Immature natural killer cell (primary cell): ENCODE data around the gene BID. TPM values are rescaled to one million over a fixed set of nuclear protein-coding genes. Genes with fewer than 3 reads are reported as not detected.

Experiments used
- DNase-seq, 3 donors: peaks; one replicate each; pipeline ENCODE4 v3.0.0; 2022; ENCODE audit warnings: mixed read lengths in 1 of 3
- H3K27ac Mint-ChIP-seq, 6 donors: one replicate each; pipeline ENCODE4 v1.8.0; 2020; ENCODE audit warnings: mixed read lengths in 6 of 6, mild to moderate bottlenecking in 5 of 6, inconsistent platforms in 4 of 6, moderate library complexity in 3 of 6
- H3K27me3 Mint-ChIP-seq, 3 donors: one replicate each; pipeline ENCODE4 v1.8.0; 2020 to 2021; ENCODE audit warnings: low read depth in 3 of 3, mild to moderate bottlenecking in 3 of 3, mixed read lengths in 3 of 3, moderate library complexity in 3 of 3, inconsistent platforms in 1 of 3
- H3K36me3 Mint-ChIP-seq, 3 donors: one replicate each; pipeline ENCODE4 v1.8.0; 2020; ENCODE audit warnings: mixed read lengths in 3 of 3, inconsistent platforms in 2 of 3, mild to moderate bottlenecking in 2 of 3
- H3K4me1 Mint-ChIP-seq, 2 donors: one replicate each; pipeline ENCODE4 v1.8.0; 2020; ENCODE audit warnings: inconsistent platforms in 2 of 2, mild to moderate bottlenecking in 2 of 2, mixed read lengths in 2 of 2, moderate library complexity in 1 of 2
- H3K4me3 Mint-ChIP-seq, 5 donors: one replicate each; pipeline ENCODE4 v1.8.0; 2020; ENCODE audit warnings: mild to moderate bottlenecking in 5 of 5, mixed read lengths in 5 of 5, inconsistent platforms in 3 of 5, moderate library complexity in 3 of 5
- H3K9me3 Mint-ChIP-seq, 6 donors: one replicate each; pipeline ENCODE4 v1.8.0; 2020; ENCODE audit warnings: mild to moderate bottlenecking in 6 of 6, mixed read lengths in 6 of 6, inconsistent platforms in 4 of 6, moderate library complexity in 3 of 6
- polyA plus RNA-seq, 3 donors: library from polyadenylated mRNA; unstranded; fragments of 300-500 nt; fragmentation: Illumina TruSeq; gene quantifications; one replicate each; pipeline ENCODE4 v1.2.3, GENCODE V29; 2021

Gene BID
- polyA plus RNA-seq, 3 donors from 2014 or later = 110 to 180 (median 164) TPM

GRCh38 chr22:17810570-17811116 lies 36.4 kb upstream of the BID start:
- no peak for DNase-seq
- no peaks in the 10 kb centered on the region for H3K4me1 Mint-ChIP-seq
- no peak overlapping the region for H3K27ac Mint-ChIP-seq
- H3K36me3 Mint-ChIP-seq = peaks cover 0 to 6% (median 0%) of the 10 kb centered on the region in 3 donors
- peaks cover 2 to 4% (median 3%) of the 10 kb centered on the region in 3 donors for H3K27me3 Mint-ChIP-seq
- H3K4me3 Mint-ChIP-seq = no peak overlapping the region
- H3K9me3 Mint-ChIP-seq = no peaks in the 10 kb centered on the region

- no peaks in the 10 kb centered on the region for H3K4me1 Mint-ChIP-seq
- H3K4me3 Mint-ChIP-seq = no peak overlapping the region
- H3K9me3 Mint-ChIP-seq = no peaks in the 10 kb centered on the region
- peaks cover 0 to 2% (median 1%) of the 10 kb centered on the region in 3 donors for H3K27me3 Mint-ChIP-seq
- no peak overlapping the region for H3K27ac Mint-ChIP-seq
- H3K36me3 Mint-ChIP-seq = peaks cover 0 to 4% (median 0%) of the 10 kb centered on the region in 3 donors
- DNase-seq = no peak
These were observed 34.6 kb upstream of the BID start for GRCh38 chr22:17808693-17809403.

GRCh38 chr22:17807578-17808410 lies 33.5 kb upstream of the BID start:
- DNase-seq = no peak
- H3K4me1 Mint-ChIP-seq = no peaks in the 10 kb centered on the region
- no peak overlapping the region for H3K27ac Mint-ChIP-seq
- H3K27me3 Mint-ChIP-seq = peaks cover 0 to 2% (median 0%) of the 10 kb centered on the region in 3 donors
- no peaks in the 10 kb centered on the region for H3K9me3 Mint-ChIP-seq
- peaks cover 0 to 4% (median 0%) of the 10 kb centered on the region in 3 donors for H3K36me3 Mint-ChIP-seq
- H3K4me3 Mint-ChIP-seq = no peak overlapping the region

GRCh38 chr22:17807086-17807485 lies 32.8 kb upstream of the BID start:
- Mint-ChIP-seq H3K27me3 (peaks cover 0 to 2% (median 0%) of the 10 kb centered on the region in 3 donors), H3K4me3 (no peak overlapping the region), H3K9me3 (no peaks in the 10 kb centered on the region), H3K4me1 (no peaks in the 10 kb centered on the region), H3K27ac (no peak overlapping the region), H3K36me3 (peaks cover 0 to 4% (median 0%) of the 10 kb centered on the region in 3 donors)
- no peak for DNase-seq

GRCh38 chr22:17806437-17806836 lies 32.2 kb upstream of the BID start:
- Mint-ChIP-seq H3K27ac (no peak overlapping the region), H3K4me3 (no peak overlapping the region), H3K36me3 (peaks cover 0 to 4% (median 0%) of the 10 kb centered on the region in 3 donors), H3K9me3 (no peaks in the 10 kb centered on the region), H3K4me1 (no peaks in the 10 kb centered on the region), H3K27me3 (no peaks in the 10 kb centered on the region)
- no peak for DNase-seq

- H3K36me3 Mint-ChIP-seq = peaks cover 0 to 4% (median 0%) of the 10 kb centered on the region in 3 donors
- no peak overlapping the region for H3K27ac Mint-ChIP-seq
- H3K4me1 Mint-ChIP-seq = no peaks in the 10 kb centered on the region
- H3K4me3 Mint-ChIP-seq = no peak overlapping the region
- H3K27me3 Mint-ChIP-seq = no peaks in the 10 kb centered on the region
- no peaks in the 10 kb centered on the region for H3K9me3 Mint-ChIP-seq
- no peak for DNase-seq
These were observed 30.2 kb upstream of the BID start for GRCh38 chr22:17804331-17805080.

GRCh38 chr22:17803609-17804270 lies 29.5 kb upstream of the BID start:
- H3K27ac Mint-ChIP-seq = no peak overlapping the region
- H3K4me1 Mint-ChIP-seq = no peaks in the 10 kb centered on the region
- H3K4me3 Mint-ChIP-seq = no peak overlapping the region
- DNase-seq = no peak
- H3K36me3 Mint-ChIP-seq = peaks cover 0 to 4% (median 0%) of the 10 kb centered on the region in 3 donors
- no peaks in the 10 kb centered on the region for H3K9me3 Mint-ChIP-seq
- H3K27me3 Mint-ChIP-seq = no peaks in the 10 kb centered on the region

- Mint-ChIP-seq H3K27me3 (no peaks in the 10 kb centered on the region), H3K4me1 (no peaks in the 10 kb centered on the region), H3K27ac (peak overlapping the region in 1 of 6 donors; percentile 36), H3K9me3 (no peaks in the 10 kb centered on the region), H3K4me3 (no peak overlapping the region), H3K36me3 (peaks cover 0 to 4% (median 0%) of the 10 kb centered on the region in 3 donors)
- no peak for DNase-seq
These were observed 28.6 kb upstream of the BID start for GRCh38 chr22:17802822-17803221.

- Mint-ChIP-seq H3K4me1 (no peaks in the 10 kb centered on the region), H3K4me3 (no peak overlapping the region), H3K27me3 (no peaks in the 10 kb centered on the region), H3K36me3 (peaks cover 0 to under 1% (median 0%) of the 10 kb centered on the region in 3 donors), H3K9me3 (no peaks in the 10 kb centered on the region), H3K27ac (peak overlapping the region in 1 of 6 donors; percentile 36)
- no peak for DNase-seq
These were observed 28.1 kb upstream of the BID start for GRCh38 chr22:17802411-17802810.

- Mint-ChIP-seq H3K4me3 (no peak overlapping the region), H3K27me3 (peaks cover 0 to 3% (median 1%) of the 10 kb centered on the region in 3 donors), H3K9me3 (no peaks in the 10 kb centered on the region), H3K36me3 (peaks cover 0 to 5% (median 0%) of the 10 kb centered on the region in 3 donors), H3K4me1 (no peaks in the 10 kb centered on the region), H3K27ac (no peak overlapping the region)
- no peak for DNase-seq
These were observed 23.7 kb upstream of the BID start for GRCh38 chr22:17797721-17798559.

- Mint-ChIP-seq H3K27me3 (peaks cover 0 to 3% (median 1%) of the 10 kb centered on the region in 3 donors), H3K27ac (no peak overlapping the region), H3K9me3 (no peaks in the 10 kb centered on the region), H3K4me3 (no peak overlapping the region), H3K4me1 (no peaks in the 10 kb centered on the region), H3K36me3 (peaks cover 0 to 5% (median 0%) of the 10 kb centered on the region in 3 donors)
- DNase-seq = no peak
These were observed 22.4 kb upstream of the BID start for GRCh38 chr22:17796695-17797094.

- H3K4me3 Mint-ChIP-seq = no peak overlapping the region
- H3K4me1 Mint-ChIP-seq = no peaks in the 10 kb centered on the region
- peaks cover 0 to 5% (median 0%) of the 10 kb centered on the region in 3 donors for H3K36me3 Mint-ChIP-seq
- H3K27ac Mint-ChIP-seq = no peak overlapping the region
- no peak for DNase-seq
- H3K27me3 Mint-ChIP-seq = peaks cover 1 to 3% (median 2%) of the 10 kb centered on the region in 3 donors
- no peaks in the 10 kb centered on the region for H3K9me3 Mint-ChIP-seq
These were observed 21.6 kb upstream of the BID start for GRCh38 chr22:17795661-17796548.
